Measurements from ENCODE around the gene CLDND2. TPM values are rescaled to one million over a fixed set of nuclear protein-coding genes. Genes with fewer than 3 reads are reported as not detected.

CLDND2 gene
- total and polyA plus RNA-seq, 2 experiments from 2014 or later = 7.7 TPM; not detected in 1

DNA sequence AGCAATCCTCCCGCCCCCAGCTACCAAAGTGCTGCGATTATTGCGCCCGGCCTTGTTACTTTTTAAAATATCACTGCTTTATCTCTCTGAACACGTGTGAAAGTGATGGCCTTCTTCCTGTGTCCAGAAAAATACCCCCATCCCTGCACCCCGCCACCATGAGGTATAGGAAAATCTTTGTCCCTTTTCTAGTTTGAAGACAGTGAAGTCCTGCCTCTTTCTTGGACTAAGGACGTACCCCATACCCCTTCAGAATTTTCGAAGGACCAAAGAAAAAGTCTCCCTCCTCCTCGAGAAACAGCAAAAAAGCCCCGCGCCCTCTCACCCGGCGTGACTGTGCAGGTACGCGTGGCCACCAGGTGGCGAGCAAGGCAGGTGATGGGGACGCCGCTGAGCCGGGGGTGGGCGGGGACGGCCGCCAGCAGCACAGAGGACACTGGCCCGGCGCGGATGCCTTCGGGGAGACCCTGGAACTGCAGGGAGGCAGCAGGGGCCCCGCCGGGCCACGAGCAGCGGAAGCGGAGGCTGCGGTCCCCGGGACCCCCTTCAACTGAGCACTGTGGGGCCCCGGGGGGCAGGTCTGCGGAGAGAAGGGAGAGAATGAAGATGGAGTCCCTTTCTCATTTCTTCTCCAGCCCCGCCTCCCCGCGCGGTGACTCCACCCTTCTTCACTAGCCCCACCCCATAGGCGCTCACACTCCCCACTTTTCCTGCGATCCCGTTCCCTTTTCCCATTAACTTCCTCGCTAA, 30.1 kb downstream of the CLDND2 start (continued):
- TF ChIP-seq REST (IDR thresholded peaks at IDR 0.05; ENCODE audit: unreplicated experiment) (no peak), JUNB (IDR thresholded peaks at IDR 0.05; ENCODE audit: unreplicated experiment) (no peak), ZNF114 (CRISPR knock-in tag; IDR thresholded peaks at IDR 0.05) (no peak)
- TF ChIP-seq, protein P1, sequence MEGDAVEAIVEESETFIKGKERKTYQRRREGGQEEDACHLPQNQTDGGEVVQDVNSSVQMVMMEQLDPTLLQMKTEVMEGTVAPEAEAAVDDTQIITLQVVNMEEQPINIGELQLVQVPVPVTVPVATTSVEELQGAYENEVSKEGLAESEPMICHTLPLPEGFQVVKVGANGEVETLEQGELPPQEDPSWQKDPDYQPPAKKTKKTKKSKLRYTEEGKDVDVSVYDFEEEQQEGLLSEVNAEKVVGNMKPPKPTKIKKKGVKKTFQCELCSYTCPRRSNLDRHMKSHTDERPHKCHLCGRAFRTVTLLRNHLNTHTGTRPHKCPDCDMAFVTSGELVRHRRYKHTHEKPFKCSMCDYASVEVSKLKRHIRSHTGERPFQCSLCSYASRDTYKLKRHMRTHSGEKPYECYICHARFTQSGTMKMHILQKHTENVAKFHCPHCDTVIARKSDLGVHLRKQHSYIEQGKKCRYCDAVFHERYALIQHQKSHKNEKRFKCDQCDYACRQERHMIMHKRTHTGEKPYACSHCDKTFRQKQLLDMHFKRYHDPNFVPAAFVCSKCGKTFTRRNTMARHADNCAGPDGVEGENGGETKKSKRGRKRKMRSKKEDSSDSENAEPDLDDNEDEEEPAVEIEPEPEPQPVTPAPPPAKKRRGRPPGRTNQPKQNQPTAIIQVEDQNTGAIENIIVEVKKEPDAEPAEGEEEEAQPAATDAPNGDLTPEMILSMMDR (conservative IDR thresholded peaks at IDR 0.05; ENCODE audit: low read depth in 2 of 2) = peak; percentile 81 to 93
- TF ChIP-seq, protein P2, sequence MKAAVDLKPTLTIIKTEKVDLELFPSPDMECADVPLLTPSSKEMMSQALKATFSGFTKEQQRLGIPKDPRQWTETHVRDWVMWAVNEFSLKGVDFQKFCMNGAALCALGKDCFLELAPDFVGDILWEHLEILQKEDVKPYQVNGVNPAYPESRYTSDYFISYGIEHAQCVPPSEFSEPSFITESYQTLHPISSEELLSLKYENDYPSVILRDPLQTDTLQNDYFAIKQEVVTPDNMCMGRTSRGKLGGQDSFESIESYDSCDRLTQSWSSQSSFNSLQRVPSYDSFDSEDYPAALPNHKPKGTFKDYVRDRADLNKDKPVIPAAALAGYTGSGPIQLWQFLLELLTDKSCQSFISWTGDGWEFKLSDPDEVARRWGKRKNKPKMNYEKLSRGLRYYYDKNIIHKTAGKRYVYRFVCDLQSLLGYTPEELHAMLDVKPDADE (IDR thresholded peaks at IDR 0.05) = no peak

DNA sequence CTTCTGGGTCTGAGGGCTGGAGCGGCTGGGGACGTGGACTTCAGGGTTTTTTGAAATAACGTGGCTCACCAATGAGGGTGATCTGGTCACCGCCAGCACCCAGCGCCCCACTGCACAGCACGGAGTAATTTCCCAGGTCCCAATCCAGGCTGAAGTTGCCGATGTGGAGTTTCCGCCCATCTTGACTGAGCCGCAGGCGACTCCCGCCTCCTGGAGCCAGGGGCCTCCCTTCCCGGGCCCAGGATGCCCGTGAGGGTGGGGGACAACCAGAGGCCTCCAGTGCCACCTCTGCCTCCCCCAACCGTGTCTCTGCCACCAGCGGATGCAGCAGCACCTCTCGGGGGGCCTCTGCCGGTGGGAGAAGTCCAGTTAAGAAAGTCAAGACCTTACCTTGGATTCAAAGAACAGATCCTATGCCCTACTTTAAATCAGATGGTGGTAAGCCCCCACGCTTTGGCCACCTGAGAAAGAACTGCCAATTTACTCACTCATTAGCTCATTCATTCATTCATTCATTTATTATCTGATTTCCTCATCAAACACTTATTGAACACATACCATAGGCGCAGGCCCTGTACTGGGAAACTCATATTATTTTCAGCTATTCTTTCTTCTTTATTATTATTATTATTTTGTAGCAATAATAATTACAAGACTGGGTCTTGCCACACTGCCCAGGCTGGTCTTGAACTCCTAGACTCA, 30.8 kb downstream of the CLDND2 start:
- Histone ChIP-seq H3K27me3 (ENCODE audit: insufficient read depth) (peaks cover 16% of the 10 kb centered on the region), H3K27ac (ENCODE audit: low read depth) (no peak overlapping the region), H2AFZ (no peak overlapping the region), H3K4me1 (ENCODE audit: insufficient read depth) (peaks cover 22% of the 10 kb centered on the region), H3K36me3 (ENCODE audit: insufficient read depth) (no peaks in the 10 kb centered on the region), H3K4me2 (peak overlapping the region; percentile 72), H3K4me3 (peak overlapping the region; percentile 62), H3F3A (replicated peaks; ENCODE audit: low read depth) (no peaks in the 10 kb centered on the region), H4K20me1 (replicated peaks; ENCODE audit: insufficient read depth) (no peaks in the 10 kb centered on the region), H3K9me2 (ENCODE audit: insufficient read depth) (0 out of 2 replicates have a peak, but pooled peaks cover 3% of the 10 kb centered on the region), H3K79me2 (replicated peaks; ENCODE audit: insufficient read depth) (no peaks in the 10 kb centered on the region)
- peak overlapping the region; percentile 92; the same call in 1 of the 2 replicates for H3K27ac Mint-ChIP-seq
- no peaks in the 10 kb centered on the region; the same call in 2 of the 3 replicates for H3K9me3 Mint-ChIP-seq
- DNase-seq (ENCODE audit: low spot score) = no peak
- no peak for ATAC-seq
- peaks cover 26% of the 10 kb centered on the region for H3K4me1 Mint-ChIP-seq
- peaks cover 20% of the 10 kb centered on the region for H3K36me3 Mint-ChIP-seq (ENCODE audit: low read depth)
- peaks cover 24% of the 10 kb centered on the region for H3K27me3 Mint-ChIP-seq (ENCODE audit: insufficient read depth, low read depth, poor library complexity)
- peak overlapping the region; percentile 88 for H3K4me3 Mint-ChIP-seq
- TF ChIP-seq ZNF114 (CRISPR knock-in tag; IDR thresholded peaks at IDR 0.05) (no peak), ZNF462 (CRISPR knock-in tag; IDR thresholded peaks at IDR 0.05) (no peak), JUNB (IDR thresholded peaks at IDR 0.05; ENCODE audit: unreplicated experiment) (no peak)
- TF ChIP-seq, protein P1 (conservative IDR thresholded peaks at IDR 0.05; ENCODE audit: low read depth in 2 of 2) = peak in 1 of 2 experiments; percentile 26; a peak in 2 of 4 replicates

Data from GM23338 (cell line).